HG03342 (cell line): Measurements from ENCODE around the gene ANTXR1.

Source experiments
- ATAC-seq: cut with Tn5 transposase; IDR thresholded peaks from one replicate; pipeline ENCODE4 v1.9.1; 2021; ENCODE audit warnings: mild to moderate bottlenecking, moderate library complexity; ENCODE audit not compliant: unreplicated experiment

Gene ANTXR1

DNA sequence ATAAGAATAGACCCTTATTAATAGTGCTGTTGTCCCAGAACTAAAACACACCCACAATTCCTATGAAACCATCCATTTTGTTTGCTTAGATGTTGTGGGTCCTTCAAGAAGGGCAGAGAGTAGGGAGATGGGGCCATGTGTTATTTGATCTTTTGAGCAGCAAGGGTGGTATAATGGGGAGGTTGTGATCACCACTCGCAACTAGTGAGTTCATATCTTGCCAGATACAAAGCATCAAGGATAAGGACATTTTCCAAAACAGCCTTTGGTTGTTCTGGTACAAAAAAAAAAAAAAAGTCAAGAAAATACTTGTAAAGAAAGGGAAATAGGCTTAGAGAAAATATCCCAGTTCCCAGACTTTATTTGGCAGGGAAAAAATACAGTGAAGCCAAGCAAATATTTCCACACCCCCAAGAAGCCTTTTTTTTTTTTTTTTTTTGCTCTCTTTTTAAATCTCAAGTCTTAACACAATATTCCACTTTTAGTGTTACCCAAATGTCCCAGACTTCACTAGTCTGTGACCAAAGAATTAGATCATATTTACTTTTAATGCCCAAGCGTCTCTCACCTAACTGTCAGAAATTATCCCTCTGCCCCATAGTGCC is 54.1 kb downstream of the ANTXR1 start:
- ATAC-seq: no peak

DNA sequence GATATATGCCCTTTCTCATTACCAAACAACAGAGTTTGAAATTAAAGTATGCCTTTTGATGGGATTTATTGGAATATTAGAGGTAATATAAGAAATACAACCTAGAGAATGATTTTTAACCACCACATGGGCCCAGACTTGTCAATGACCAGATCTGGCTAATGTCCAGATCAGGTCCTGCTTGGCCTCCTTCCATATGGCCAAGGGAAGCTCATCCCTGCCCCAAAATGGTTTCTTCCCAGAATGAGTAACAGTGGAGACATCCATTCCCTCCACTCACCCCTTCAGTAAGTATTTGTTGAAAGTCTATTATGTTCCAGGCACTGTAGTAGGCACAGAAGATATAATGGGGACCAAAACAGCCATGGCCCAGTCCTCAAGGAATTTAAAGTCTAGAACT is 54.9 kb downstream of the ANTXR1 start:
- ATAC-seq: no peak

DNA sequence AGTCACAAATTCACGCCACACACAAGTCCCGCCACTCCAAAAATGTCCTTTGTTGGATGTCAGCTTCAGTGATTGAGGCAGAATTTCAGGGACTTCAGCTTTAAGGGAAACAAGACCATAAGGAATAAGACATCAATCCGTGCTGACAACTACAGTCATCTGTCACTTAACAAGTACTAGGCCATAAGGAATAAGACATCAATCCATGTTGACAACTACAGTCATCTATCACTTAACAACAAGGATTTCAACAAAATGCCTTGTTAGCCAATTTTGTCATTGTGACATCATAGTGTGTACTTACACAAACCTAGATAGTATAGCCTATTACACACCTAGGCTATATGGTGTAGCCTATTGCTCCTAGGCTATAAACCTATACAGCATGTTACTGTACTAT is 58.0 kb downstream of the ANTXR1 start:
- no peak for ATAC-seq

DNA sequence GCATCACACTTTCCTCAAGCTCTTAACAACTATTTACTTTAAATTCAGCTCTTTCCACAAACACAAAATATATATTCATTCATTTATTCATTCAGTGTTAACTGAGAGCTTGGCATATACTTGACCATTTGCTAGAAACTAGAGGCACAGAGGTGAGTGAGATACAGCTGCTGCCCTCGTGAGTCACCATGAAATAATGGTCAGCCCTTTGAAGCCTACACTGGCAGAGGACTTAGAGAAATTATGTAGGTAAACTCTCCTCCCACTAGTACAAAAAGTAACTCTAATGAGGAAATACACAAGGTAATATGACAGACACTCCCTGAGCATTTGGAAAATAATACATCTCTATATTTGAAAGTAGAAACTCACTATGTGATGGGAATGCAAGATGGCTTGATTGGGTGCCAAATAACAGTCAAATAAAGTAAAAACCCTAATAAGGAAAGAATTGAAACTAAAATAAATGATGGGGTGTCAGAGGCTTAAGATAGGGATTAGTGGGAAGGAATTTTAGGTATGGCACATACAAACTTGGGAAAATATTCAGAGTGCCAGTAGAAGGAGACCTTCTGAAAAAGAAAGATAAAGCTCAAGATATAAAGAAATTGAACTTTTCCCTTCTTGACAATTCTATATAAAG is 61.1 kb downstream of the ANTXR1 start:
- no peak for ATAC-seq

GRCh38 chr2:69074918-69075317 is 61.9 kb downstream of the ANTXR1 start:
- ATAC-seq: no peak

- ATAC-seq: no peak
These were observed 62.5 kb downstream of the ANTXR1 start for GRCh38 chr2:69075486-69075885.

DNA sequence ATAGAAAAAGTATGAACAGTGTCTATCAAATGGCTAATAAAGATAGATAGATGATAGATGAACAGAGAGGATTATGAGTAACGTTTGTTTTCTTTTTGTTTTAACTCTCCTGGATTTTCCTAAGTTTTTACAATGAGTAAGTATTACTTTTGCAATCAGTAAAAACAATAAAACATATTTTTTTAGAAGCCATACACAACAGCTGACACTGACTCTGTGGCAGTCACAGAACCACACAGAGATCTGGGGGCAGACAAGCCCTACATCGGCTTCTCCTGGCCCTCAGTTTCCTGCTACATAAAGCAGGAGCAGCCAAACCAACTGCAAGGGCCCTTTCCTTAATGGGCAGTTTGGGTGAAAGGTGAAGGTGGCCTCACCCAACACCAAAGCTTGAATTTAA is 63.6 kb downstream of the ANTXR1 start:
- ATAC-seq: no peak

DNA sequence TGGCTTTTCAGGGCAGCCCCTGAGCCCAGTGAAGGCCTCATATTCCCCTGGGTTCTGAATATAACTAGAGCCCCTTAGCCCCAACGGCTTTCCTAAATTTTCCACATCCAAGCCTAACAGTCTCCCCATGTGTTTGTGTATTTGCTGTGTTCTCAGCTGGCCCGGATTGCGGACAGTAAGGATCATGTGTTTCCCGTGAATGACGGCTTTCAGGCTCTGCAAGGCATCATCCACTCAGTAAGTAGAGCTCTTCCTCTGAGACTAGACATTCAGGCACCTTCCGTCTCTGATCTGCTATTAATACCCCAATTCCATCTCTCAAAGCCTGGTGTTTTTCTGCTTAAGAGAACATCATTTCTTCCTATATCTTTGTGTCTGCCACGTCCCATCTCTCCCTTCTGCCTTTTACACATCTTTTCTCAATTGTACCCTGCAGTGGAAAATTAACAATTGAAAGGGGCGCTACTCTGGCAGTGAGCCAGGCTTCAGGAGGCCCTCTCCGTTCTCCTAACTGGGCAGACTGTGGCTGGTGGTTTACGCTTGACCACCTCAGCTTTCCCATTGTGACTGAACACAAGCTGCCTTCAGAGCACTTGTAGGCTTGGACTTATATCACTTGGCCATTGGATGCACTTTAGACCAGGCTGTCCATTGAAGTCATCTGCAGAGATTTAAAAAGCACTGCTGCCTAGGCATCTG is 64.4 kb downstream of the ANTXR1 start:
- ATAC-seq: no peak

DNA sequence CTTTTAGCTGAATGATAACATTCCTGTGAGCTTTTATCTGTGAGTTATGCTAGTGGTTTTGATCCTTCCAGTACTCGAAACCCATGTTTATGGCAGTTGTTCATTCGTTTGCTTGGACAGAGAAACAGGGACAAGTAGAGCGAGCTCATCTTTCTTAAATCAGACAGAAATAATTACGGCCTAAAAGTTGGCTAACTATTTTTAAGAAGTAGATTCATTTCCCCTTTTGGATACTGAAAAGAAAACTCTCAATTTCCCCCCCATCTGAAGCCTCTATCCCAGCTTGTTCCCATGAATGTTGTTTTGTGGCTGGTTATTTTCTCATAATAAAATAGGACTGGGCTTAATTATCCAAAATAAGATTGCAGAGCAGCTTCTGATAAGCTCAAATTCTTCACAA is 67.1 kb downstream of the ANTXR1 start:
- no peak for ATAC-seq

- no peak for ATAC-seq
These were observed 68.1 kb downstream of the ANTXR1 start for GRCh38 chr2:69081001-69081580.

DNA sequence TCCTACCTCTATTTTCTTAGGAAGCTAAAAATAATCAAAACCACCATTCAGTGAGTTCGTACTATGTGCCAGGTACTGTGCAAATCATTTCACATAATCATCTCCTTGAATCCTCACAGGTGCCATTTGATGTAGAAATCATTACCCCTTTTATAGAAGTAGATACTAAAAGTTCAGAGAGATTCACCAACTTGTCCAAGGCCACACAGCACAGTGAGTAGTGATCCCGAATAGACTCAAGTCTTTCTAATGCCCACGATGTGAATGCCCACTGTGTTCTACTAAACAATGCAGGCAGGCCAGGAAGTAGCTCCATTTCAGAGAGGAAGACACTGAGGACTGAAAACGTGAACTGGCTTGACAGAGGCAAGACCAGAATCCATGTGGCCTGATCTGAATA is 68.8 kb downstream of the ANTXR1 start:
- no peak for ATAC-seq

GRCh38 chr2:69082430-69082997 is 69.5 kb downstream of the ANTXR1 start:
- ATAC-seq: no peak

GRCh38 chr2:69083235-69083748 is 70.3 kb downstream of the ANTXR1 start:
- no peak for ATAC-seq

DNA sequence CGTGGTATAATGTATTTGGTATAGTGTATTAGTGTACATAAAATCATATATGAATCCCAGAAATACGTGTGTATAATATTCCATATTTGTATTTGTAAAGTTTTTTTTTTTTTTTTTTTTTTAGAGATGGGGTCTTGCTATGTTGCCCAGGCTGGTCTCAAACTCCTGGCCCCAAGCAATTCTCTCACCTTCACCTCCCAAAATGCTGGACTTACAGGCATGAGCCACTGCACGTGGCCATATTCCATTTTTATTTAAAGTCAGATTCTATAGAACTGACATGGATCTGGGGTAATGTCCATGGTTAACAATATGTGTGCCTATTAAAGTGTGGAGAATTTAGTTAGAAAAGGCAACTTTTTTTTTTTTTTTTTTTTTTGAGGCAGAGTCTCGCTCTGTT is 71.5 kb downstream of the ANTXR1 start:
- no peak for ATAC-seq

DNA sequence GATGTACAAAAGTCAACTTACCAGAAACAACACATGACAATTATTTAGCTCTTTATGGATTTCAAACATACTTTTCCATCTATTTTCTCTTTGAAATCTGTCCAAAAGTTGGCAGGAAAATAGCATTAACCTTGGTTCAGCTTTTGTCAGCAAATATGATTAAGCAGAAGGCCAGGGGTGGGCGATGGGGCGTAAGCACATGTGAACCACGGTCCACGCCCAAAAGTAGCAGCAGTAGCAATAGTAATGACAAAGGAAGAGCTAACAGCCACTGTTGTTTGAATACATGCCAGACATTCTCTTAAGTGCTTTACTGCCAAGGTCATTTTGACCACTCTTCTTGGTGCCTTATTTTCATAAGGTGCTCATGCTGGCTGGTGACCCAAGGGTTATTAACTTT is 73.5 kb downstream of the ANTXR1 start:
- no peak for ATAC-seq

- ATAC-seq: no peak
These were observed 74.4 kb downstream of the ANTXR1 start for GRCh38 chr2:69087211-69087911.

DNA sequence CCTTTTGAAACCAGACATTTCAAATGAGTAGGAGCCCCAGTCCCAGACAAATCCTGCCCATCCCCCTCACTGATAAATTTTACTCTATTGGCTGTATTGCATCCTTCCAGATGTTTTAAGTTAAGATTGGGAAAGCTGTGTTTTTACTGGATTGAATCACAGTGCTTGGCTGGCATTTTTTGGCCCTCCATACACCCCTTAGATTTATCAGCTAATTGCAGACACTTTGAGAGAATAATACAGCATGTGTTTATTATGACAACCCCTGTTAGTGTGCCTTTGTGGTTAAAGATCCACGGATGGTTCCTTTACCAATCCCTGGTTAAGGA is 74.9 kb downstream of the ANTXR1 start:
- no peak for ATAC-seq

DNA sequence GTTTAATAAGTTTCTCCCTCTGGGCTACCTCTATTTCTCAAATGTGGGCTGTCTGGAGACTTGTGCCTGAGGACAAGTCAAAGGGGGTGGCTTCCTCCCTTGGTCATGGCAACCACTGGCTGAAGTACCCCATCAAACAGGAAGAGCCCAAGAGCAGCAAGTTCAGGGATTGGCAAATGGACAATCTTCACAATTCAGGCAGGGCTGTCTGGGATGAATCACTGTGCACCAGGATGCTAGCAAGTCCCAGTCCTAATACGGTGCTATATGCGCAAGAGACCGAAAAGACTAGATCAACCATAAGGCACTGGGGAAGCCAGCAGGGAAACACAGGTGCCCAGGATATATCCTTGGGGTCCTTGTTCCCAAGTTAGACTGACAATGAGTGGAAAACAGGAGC is 75.5 kb downstream of the ANTXR1 start:
- no peak for ATAC-seq

GRCh38 chr2:69089266-69089665 is 76.3 kb downstream of the ANTXR1 start:
- ATAC-seq: no peak

GRCh38 chr2:69089998-69090397 is 77.0 kb downstream of the ANTXR1 start:
- no peak for ATAC-seq

DNA sequence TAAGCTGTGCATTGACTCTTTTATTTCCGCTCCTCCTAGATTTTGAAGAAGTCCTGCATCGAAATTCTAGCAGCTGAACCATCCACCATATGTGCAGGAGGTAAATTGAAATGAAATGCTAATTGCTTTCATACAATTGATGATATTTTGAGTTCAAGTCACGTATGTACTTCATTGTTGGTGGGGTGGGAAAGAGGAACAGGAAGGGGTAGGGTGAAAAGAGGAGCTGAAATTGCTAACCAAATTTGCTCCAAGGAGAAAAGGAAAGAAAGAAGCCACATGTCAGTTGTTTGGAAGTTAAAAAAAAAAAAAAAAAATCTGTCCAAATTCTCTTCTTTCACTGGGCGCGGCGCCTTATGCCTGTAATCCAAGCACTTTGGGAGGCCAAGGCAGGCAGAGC is 77.8 kb downstream of the ANTXR1 start:
- ATAC-seq: no peak
